ENCODE measurements around the gene GLDN. TPM values are rescaled to one million over a fixed set of nuclear protein-coding genes. Genes with fewer than 3 reads are reported as not detected.

The GLDN gene
- polyA plus RNA-seq, 1 experiment = 0.25 TPM

GRCh38 chr15:51448622-51449399 lies 107.4 kb downstream of the GLDN start:
- ChIA-PET POLR2A (no interaction called here), CTCF (interaction anchor here (1.8 kb wide), 1 partner anchor 88 kb away, joined by 6 read pairs; no protein-coding TSS in a partner anchor)
- Histone ChIP-seq H3K27ac (ENCODE audit: low read depth, low read length) (no peak overlapping the region), H3K4me3 (ENCODE audit: low read depth, low read length) (no peak overlapping the region), H3K9me3 (ENCODE audit: control insufficient read depth, insufficient read depth, low read length) (no peaks in the 10 kb centered on the region), H3K27me3 (ENCODE audit: control insufficient read depth, insufficient read depth, low read length) (no peaks in the 10 kb centered on the region)
- no peak for DNase-seq (ENCODE audit: low read depth, low spot score)
- TF ChIP-seq CTCF (IDR thresholded peaks at IDR 0.05; ENCODE audit: low read depth, low read length) = no peak

GRCh38 chr15:51450001-51450400 lies 108.5 kb downstream of the GLDN start:
- H3K4me3 ChIP-seq (ENCODE audit: low read depth, low read length) = no peak overlapping the region
- no peaks in the 10 kb centered on the region for H3K9me3 ChIP-seq (ENCODE audit: control insufficient read depth, insufficient read depth, low read length)
- H3K27me3 ChIP-seq (ENCODE audit: control insufficient read depth, insufficient read depth, low read length) = no peaks in the 10 kb centered on the region
- H3K27ac ChIP-seq (ENCODE audit: low read depth, low read length) = no peak overlapping the region
- CTCF ChIA-PET = interaction anchor here (1.1 to 1.8 kb wide), 2 partner anchors 46 to 86 kb away, joined by 3 to 6 read pairs; no protein-coding TSS in a partner anchor
- no peak for DNase-seq (ENCODE audit: low read depth, low spot score)
- TF ChIP-seq CTCF (IDR thresholded peaks at IDR 0.05; ENCODE audit: low read depth, low read length) = no peak
- POLR2A ChIA-PET = no interaction called here

Small RNA genes lying within 50 kb of the gene (small RNA-seq; reads per million reads assigned to genes)
- gene AC020891.4 (ENCODE audit: insufficient read length, low read depth) (not detected), gene MIR7973-1 (ENCODE audit: insufficient read length, low read depth) (not detected)

Other genes with a start within 250 kb of the GLDN start
- gene TNFAIP8L3, start 246.7 kb upstream of the GLDN start, polyA plus RNA-seq (2011; rRNA removed) = 0.30 and 0.36 TPM in 2 replicates
- not detected in 2 replicates for gene CYP19A1, start 3.1 kb upstream of the GLDN start, polyA plus RNA-seq (2011; rRNA removed)

Data from AG04450 (cell line).